Smooth muscle cell (in vitro differentiated cells): Measurements from ENCODE around the gene IPMK. TPM values are rescaled to one million over a fixed set of nuclear protein-coding genes. Genes with fewer than 3 reads are reported as not detected.
"Not testable (repeated sequence)": the region's sequence is repeated elsewhere in the genome, so short reads cannot be mapped to it uniquely, and the experiment has no call there.

ENCODE experiments used
- DNase-seq: peaks from one replicate; lab custom pipeline; 2025; ENCODE audit not compliant: unreplicated experiment; lab: John Stamatoyannopoulos, UW
- H2AFZ ChIP-seq: fragments of 200-600 bp; sonication (generic); 2 replicates; pipeline ENCODE4 v1.6.0; 2016; ENCODE audit warnings: antibody characterized with exemption, low read depth, mild to moderate bottlenecking
- H3F3A ChIP-seq: fragments of 200-600 bp; sonication (generic); 2 replicates; pipeline ENCODE4 v1.6.0; 2017; ENCODE audit warnings: antibody characterized with exemption, low read depth
- H3K27ac ChIP-seq: fragments of 200-600 bp; sonication (generic); 2 replicates; pipeline ENCODE4 v1.5.1; 2016; ENCODE audit warnings: low read depth, mild to moderate bottlenecking
- H3K27me3 ChIP-seq: fragments of 200-600 bp; sonication (generic); 2 replicates; pipeline ENCODE4 v1.6.1; 2016; ENCODE audit warnings: low read depth, mild to moderate bottlenecking
- H3K36me3 ChIP-seq: fragments of 200-600 bp; sonication (generic); 2 replicates; pipeline ENCODE4 v1.5.1; 2016; ENCODE audit warnings: low read depth
- H3K4me1 ChIP-seq: fragments of 200-600 bp; sonication (generic); 2 replicates; pipeline ENCODE4 v1.5.1; 2016; ENCODE audit warnings: low read depth
- H3K4me2 ChIP-seq: fragments of 200-600 bp; sonication (generic); 2 replicates; pipeline ENCODE4 v1.6.0; 2016; ENCODE audit warnings: mild to moderate bottlenecking
- H3K4me3 ChIP-seq: fragments of 200-600 bp; sonication (generic); 2 replicates; pipeline ENCODE4 v1.5.1; 2016; ENCODE audit warnings: mild to moderate bottlenecking
- H3K79me2 ChIP-seq: fragments of 200-600 bp; sonication (generic); 2 replicates; pipeline ENCODE4 v1.6.0; 2016; ENCODE audit warnings: low read depth, mild to moderate bottlenecking
- H3K9ac ChIP-seq: fragments of 200-600 bp; sonication (generic); 2 replicates; pipeline ENCODE4 v1.6.0; 2016; ENCODE audit warnings: low read depth
- H3K9me3 ChIP-seq: fragments of 200-600 bp; sonication (generic); replicated peaks from 2 replicates; pipeline ENCODE4 v1.5.1; 2016; ENCODE audit warnings: low read depth
- H4K20me1 ChIP-seq: fragments of 200-600 bp; sonication (generic); 2 replicates; pipeline ENCODE4 v1.6.0; 2016; ENCODE audit warnings: low read depth
- WGBS: methylation state at CpG from one replicate; pipeline ENCODE4 v1.1.7; 2016; ENCODE audit warnings: low lambda C conversion rate; 5-methylcytosine and 5-hydroxymethylcytosine counted together
- polyA plus RNA-seq: library from polyadenylated mRNA; unstranded; fragments of >200 nt; fragmentation: Nextera tagmentation; extraction: Ambion mirVana; gene quantifications from 2 replicates; pipeline ENCODE4 v1.2.1, GENCODE V29; 2016
- total RNA-seq: library from RNA; depleted of rRNA; stranded (reverse); fragments of >200 nt; gene quantifications from 2 replicates; pipeline ENCODE4 v1.2.3, GENCODE V29; 2014
- TF ChIP-seq, protein P1 (sequence below): fragments of 200-600 bp; sonication (generic); IDR thresholded peaks from 2 replicates; pipeline ENCODE4 v1.5.1; 2017; ENCODE audit warnings: borderline replicate concordance, mild to moderate bottlenecking, antibody characterized with exemption; ENCODE audit not compliant: insufficient read depth, poor library complexity, severe bottlenecking

The IPMK gene
- total and polyA plus RNA-seq, 2 experiments from 2014 or later, result 1.9 to 9.2 TPM

GRCh38 chr10:58237014-58237834 lies 30.5 kb downstream of the IPMK start:
- no peak overlapping the region for H3K4me3 ChIP-seq
- DNase-seq, result no peak
- TF ChIP-seq, protein P1, sequence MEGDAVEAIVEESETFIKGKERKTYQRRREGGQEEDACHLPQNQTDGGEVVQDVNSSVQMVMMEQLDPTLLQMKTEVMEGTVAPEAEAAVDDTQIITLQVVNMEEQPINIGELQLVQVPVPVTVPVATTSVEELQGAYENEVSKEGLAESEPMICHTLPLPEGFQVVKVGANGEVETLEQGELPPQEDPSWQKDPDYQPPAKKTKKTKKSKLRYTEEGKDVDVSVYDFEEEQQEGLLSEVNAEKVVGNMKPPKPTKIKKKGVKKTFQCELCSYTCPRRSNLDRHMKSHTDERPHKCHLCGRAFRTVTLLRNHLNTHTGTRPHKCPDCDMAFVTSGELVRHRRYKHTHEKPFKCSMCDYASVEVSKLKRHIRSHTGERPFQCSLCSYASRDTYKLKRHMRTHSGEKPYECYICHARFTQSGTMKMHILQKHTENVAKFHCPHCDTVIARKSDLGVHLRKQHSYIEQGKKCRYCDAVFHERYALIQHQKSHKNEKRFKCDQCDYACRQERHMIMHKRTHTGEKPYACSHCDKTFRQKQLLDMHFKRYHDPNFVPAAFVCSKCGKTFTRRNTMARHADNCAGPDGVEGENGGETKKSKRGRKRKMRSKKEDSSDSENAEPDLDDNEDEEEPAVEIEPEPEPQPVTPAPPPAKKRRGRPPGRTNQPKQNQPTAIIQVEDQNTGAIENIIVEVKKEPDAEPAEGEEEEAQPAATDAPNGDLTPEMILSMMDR, result no peak
- no peaks in the 10 kb centered on the region for H3K9me3 ChIP-seq
- peaks cover 17% of the 10 kb centered on the region for H3K79me2 ChIP-seq
- H3K4me1 ChIP-seq, result peaks cover 6% of the 10 kb centered on the region
- H4K20me1 ChIP-seq, result peaks cover 5% of the 10 kb centered on the region
- 39% methylated on average over 3 of the region's 3 CpGs for WGBS
- H3K27ac ChIP-seq, result peak overlapping the region; percentile 82
- H3K27me3 ChIP-seq, result no peaks in the 10 kb centered on the region
- H3K9ac ChIP-seq, result peak overlapping the region; percentile 58
- H3F3A ChIP-seq, result no peaks in the 10 kb centered on the region
- peak overlapping the region; percentile 66 for H3K4me2 ChIP-seq
- no peak overlapping the region for H2AFZ ChIP-seq
- H3K36me3 ChIP-seq, result peaks cover 4% of the 10 kb centered on the region

DNA sequence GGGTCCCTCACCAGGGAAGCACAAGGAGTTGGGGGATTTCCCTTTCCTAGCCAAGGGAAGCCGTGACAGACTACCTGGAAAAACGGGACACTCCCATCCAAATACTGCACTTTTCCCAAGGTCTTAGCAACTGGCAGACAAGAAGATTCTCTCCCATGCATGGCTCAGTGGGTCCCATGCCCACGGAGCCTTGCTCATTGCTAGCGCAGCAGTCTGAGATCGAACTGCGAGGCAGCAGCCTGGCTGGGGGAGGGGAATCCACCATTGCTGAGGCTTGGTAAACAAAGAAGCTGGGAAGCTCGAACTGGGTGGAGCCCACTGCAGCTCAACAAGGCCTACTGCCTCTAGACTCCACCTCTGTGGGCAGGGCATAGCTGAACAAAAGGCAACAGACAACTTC lies 37.8 kb downstream of the IPMK start:
- not testable (repeated sequence) for H4K20me1 ChIP-seq, H2AFZ ChIP-seq, H3K9ac ChIP-seq, H3K9me3 ChIP-seq, H3F3A ChIP-seq, H3K4me3 ChIP-seq, H3K27me3 ChIP-seq, H3K79me2 ChIP-seq, H3K27ac ChIP-seq, H3K4me2 ChIP-seq, H3K4me1 ChIP-seq, DNase-seq
- peaks cover 13% of the 10 kb centered on the region for H3K36me3 ChIP-seq
- 86% methylated on average over 7 of the region's 7 CpGs for WGBS

DNA sequence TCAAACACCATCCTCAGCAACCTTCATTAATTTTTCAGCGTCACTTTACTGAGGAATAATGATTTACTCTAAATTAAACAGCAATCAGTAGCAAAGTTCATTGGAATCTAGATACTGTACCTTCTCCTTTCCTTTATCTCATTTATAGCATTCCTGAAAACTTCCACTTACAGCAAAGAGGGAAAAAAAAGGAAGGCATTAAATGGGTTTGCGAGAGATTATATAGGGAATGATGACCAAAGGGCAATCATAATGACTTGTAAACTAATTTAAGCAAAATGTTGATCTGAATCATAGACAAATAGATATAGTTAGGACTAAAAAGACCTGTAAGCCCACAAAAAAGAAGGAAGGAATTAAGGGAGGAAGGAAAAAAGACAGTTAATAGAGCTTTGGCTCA lies 42.0 kb downstream of the IPMK start:
- Histone ChIP-seq H2AFZ (no peak overlapping the region), H4K20me1 (peaks cover 3% of the 10 kb centered on the region), H3K27ac (no peak overlapping the region), H3K36me3 (peaks cover 9% of the 10 kb centered on the region), H3K27me3 (no peaks in the 10 kb centered on the region), H3K9ac (no peak overlapping the region), H3K4me3 (no peak overlapping the region), H3K79me2 (no peaks in the 10 kb centered on the region), H3F3A (no peaks in the 10 kb centered on the region), H3K9me3 (no peaks in the 10 kb centered on the region), H3K4me1 (no peaks in the 10 kb centered on the region), H3K4me2 (no peak overlapping the region)
- 95% methylated on average over 2 of the region's 2 CpGs for WGBS
- TF ChIP-seq, protein P1, result no peak
- DNase-seq, result no peak

- DNase-seq, result no peak
- no peak overlapping the region for H3K9ac ChIP-seq
- WGBS, result 92% methylated on average over 2 of the region's 2 CpGs
- H3K4me2 ChIP-seq, result no peak overlapping the region
- TF ChIP-seq, protein P1, result no peak
- H3K79me2 ChIP-seq, result no peaks in the 10 kb centered on the region
- H3K9me3 ChIP-seq, result no peaks in the 10 kb centered on the region
- H3K27me3 ChIP-seq, result no peaks in the 10 kb centered on the region
- no peaks in the 10 kb centered on the region for H3K4me1 ChIP-seq
- no peak overlapping the region for H3K27ac ChIP-seq
- H3K4me3 ChIP-seq, result no peak overlapping the region
- H3K36me3 ChIP-seq, result no peaks in the 10 kb centered on the region
- H3F3A ChIP-seq, result no peaks in the 10 kb centered on the region
- no peak overlapping the region for H2AFZ ChIP-seq
- H4K20me1 ChIP-seq, result peaks cover 3% of the 10 kb centered on the region
These were observed 46.8 kb downstream of the IPMK start for GRCh38 chr10:58220769-58221451.
